ENCODE measurements around the gene TNNC2.

Gene TNNC2

GRCh38 chr20:45779011-45779915, 47.8 kb downstream of the TNNC2 start:
- DNase-seq: no peak

DNA sequence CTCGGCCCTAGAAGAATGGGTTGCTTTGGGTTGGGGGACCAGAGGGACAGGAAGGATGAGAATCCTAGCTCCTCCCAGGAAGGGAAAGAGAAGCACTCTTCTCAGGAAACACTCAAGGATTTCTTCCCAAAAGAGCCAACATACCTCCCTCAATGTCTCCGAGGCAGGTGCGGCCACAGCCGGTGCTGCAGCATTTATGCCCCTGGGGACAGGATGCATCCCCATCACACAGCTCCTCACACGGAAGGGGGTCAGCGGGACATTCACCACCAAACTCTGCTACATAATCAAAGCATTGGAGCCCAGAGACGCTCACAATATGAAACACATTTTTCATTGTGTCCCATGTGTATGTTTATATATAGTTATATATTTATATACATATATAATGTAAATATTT, 50.2 kb downstream of the TNNC2 start:
- no peak for DNase-seq

- DNase-seq: no peak
These were observed 51.7 kb downstream of the TNNC2 start for GRCh38 chr20:45775411-45775810.

DNA sequence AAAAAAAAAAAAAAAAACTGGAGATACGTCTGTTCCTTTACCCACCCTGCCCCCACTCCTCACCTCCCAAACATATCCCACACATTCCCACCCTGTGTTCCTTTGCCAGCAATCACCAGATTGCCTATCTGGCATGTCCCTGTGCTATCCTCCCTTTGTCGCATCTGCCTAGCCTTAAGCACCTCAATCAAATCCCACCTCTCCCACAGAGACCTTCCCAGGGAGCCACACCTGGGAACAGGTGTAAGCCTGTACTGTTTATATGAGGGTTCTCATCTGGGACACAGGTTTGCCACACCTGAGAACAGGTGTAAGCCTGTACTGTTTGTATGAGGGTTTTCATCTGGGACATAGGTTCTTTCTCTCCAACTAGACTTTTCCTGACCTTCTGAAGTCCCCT, 52.2 kb downstream of the TNNC2 start:
- DNase-seq: no peak

All from NCI-H2081 (cell line).